Activated T-cell treated with anti-CD3 and anti-CD28 coated beads, Interleukin-2, amount 50 U/mL, for 24 hours (primary cell): ENCODE data around the gene PLXDC2.

Experiments used
- DNase-seq: peaks from one replicate; pipeline ENCODE4 v3.0.0-alpha.2; 2020
- H3K27ac Mint-ChIP-seq: 2 replicates; pipeline ENCODE4 v1.8.0; 2020; ENCODE audit warnings: mild to moderate bottlenecking, mixed read lengths
- H3K27me3 Mint-ChIP-seq: 2 replicates; pipeline ENCODE4 v1.8.0; 2020; ENCODE audit warnings: mixed read lengths
- H3K36me3 Mint-ChIP-seq: 2 replicates; pipeline ENCODE4 v1.8.0; 2020; ENCODE audit warnings: low read depth, mixed read lengths
- H3K4me1 Mint-ChIP-seq: 2 replicates; pipeline ENCODE4 v1.8.0; 2020; ENCODE audit warnings: low read depth, mixed read lengths
- H3K4me3 Mint-ChIP-seq: 2 replicates; pipeline ENCODE4 v1.8.0; 2020; ENCODE audit warnings: mild to moderate bottlenecking, moderate library complexity, mixed read lengths
- H3K9me3 Mint-ChIP-seq: 2 replicates; pipeline ENCODE4 v1.8.0; 2020; ENCODE audit warnings: mixed read lengths

Gene PLXDC2

DNA sequence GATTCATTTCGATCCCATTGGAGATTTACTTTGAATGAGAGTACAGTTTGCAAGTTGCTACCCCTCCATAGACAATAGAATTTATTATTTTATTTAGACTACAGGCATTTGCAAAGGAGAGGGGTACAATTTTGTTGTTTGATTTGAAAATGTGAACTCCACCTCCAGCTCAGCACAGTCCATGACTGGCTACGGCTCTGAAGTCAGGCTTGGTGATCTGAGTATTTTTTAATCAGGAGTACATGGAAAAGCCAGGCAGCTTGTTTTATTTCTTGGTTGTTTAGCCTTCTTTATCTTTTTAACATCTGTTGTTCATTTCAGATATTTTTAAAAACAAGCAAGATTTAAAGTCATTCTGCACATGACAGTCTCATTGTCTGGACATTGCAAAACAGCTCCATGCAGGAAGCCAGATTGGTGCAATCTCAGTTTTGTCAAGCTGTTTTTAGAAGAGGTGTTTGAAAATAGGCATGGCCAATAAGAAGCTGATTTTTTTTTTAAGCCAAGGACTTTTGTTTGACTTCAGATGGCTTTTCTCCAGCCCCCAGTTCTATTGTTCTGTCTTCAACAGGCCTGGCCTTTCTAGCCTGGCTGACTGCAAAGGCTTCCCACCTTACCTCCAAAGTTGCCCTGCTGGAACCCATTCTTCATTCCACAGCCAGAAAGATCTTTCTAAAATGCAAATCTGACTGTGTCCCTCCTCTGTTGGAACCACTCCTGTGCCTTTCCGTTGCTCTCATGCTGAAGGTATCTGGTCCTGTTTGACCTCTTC is 12.2 kb downstream of the PLXDC2 start:
- DNase-seq, result no peak
- Mint-ChIP-seq H3K27me3 (no peaks in the 10 kb centered on the region), H3K9me3 (peaks cover 7% of the 10 kb centered on the region), H3K27ac (no peak overlapping the region), H3K4me3 (no peak overlapping the region), H3K4me1 (no peaks in the 10 kb centered on the region), H3K36me3 (no peaks in the 10 kb centered on the region)

DNA sequence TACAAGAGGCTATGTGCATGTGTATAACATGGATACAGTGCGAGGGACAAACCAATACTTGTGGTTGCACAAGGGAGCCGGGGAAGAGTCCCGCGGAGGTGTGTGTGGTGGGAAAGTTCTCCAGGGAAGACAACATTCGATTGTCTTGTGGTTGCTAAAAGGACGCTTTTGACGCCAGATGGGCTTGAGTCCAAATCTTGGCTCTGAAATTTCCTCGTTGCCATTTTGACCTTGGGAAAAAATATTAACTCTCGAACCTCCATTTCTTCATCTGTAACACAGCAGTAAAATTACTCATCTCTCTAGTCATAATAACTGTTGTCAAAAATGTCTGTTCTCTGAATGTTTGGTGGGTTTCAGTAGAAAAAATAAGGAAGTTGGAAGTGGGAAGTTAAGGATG is 16.5 kb downstream of the PLXDC2 start:
- Mint-ChIP-seq H3K9me3 (peaks cover 7% of the 10 kb centered on the region), H3K4me1 (no peaks in the 10 kb centered on the region), H3K4me3 (no peak overlapping the region), H3K27ac (no peak overlapping the region), H3K27me3 (no peaks in the 10 kb centered on the region), H3K36me3 (no peaks in the 10 kb centered on the region)
- DNase-seq, result no peak

DNA sequence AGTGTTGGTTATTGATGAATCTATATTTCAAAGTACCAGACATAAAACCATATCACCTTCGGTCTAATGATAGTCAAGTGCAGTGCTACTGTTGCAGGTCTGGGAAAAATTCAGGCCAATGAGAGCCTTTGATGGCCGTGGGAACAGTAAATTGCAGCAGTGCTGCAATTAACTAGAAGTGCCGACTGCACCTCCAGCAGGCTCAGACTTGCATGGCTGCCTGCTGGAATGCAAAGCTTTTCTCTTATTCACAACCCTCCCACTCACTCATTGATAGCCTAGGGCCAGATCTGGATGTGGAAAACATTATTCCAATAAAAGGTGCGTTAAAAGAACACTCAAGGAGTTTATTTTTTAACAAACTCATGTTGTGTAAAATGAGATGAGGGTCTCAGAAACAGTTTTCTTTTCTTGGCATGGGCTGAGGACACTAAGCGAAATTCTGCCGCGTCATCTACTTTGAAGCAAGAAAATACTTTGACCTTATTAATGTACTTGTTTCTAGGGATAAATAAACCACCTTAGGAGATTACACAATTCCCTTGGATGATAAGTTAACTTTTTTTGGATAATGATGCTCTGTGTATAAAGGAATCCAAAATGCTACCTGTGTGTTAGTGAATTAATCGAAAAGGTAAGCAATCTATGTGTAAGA is 17.1 kb downstream of the PLXDC2 start:
- Mint-ChIP-seq H3K36me3 (no peaks in the 10 kb centered on the region), H3K27me3 (no peaks in the 10 kb centered on the region), H3K4me1 (no peaks in the 10 kb centered on the region), H3K27ac (no peak overlapping the region), H3K4me3 (no peak overlapping the region), H3K9me3 (peaks cover 7% of the 10 kb centered on the region)
- no peak for DNase-seq

- Mint-ChIP-seq H3K4me1 (no peaks in the 10 kb centered on the region), H3K4me3 (no peak overlapping the region), H3K36me3 (no peaks in the 10 kb centered on the region), H3K9me3 (peaks cover 7% of the 10 kb centered on the region), H3K27ac (no peak overlapping the region), H3K27me3 (no peaks in the 10 kb centered on the region)
- DNase-seq, result no peak
Measured at GRCh38 chr10:19835952-19836351, 19.7 kb downstream of the PLXDC2 start.

- Mint-ChIP-seq H3K27ac (no peak overlapping the region), H3K4me1 (no peaks in the 10 kb centered on the region), H3K4me3 (no peak overlapping the region), H3K27me3 (no peaks in the 10 kb centered on the region), H3K9me3 (no peaks in the 10 kb centered on the region), H3K36me3 (no peaks in the 10 kb centered on the region)
- DNase-seq, result no peak
Measured at GRCh38 chr10:19839090-19839489, 22.9 kb downstream of the PLXDC2 start.

DNA sequence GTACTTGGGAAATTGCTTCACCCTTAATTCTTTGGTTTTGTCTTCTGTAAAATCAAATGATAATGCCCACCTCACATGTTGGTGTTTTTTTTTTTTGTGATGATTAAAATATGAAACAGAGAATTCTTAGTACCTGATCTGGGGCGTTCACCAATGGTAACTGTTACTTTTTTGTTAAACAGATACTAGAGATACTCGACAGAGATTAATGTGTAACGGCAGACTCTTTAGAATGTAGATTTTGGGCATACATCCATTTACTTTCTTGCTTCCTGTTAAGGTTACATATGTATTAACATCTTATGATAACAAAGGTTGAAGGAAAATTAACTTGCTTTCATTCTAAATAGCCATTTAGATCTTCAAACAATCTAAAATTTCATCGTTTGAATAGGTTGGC is 23.3 kb downstream of the PLXDC2 start:
- Mint-ChIP-seq H3K4me3 (no peak overlapping the region), H3K27me3 (no peaks in the 10 kb centered on the region), H3K4me1 (no peaks in the 10 kb centered on the region), H3K9me3 (no peaks in the 10 kb centered on the region), H3K36me3 (no peaks in the 10 kb centered on the region), H3K27ac (no peak overlapping the region)
- no peak for DNase-seq

- Mint-ChIP-seq H3K4me3 (no peak overlapping the region), H3K9me3 (no peaks in the 10 kb centered on the region), H3K36me3 (no peaks in the 10 kb centered on the region), H3K27ac (no peak overlapping the region), H3K4me1 (no peaks in the 10 kb centered on the region), H3K27me3 (no peaks in the 10 kb centered on the region)
- no peak for DNase-seq
Measured at GRCh38 chr10:19840776-19841175, 24.5 kb downstream of the PLXDC2 start.

DNA sequence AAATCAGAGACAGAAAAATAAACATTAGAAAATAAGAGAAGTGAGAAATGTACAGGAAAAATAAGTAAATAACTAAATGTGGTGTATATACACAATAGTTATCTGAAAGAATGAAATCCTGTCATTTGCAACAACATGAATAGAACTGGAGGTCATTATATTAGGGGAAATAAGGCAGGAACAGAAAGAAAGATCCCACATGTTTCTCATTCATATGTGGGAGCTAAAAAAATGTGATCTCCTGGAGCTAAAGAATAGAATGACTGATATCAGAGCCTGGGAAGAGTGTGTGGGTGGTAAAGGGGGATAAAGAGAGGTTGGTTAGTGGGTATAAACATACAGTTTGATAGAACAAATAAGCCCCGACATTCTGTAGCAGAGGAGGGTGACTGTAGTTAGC is 27.3 kb downstream of the PLXDC2 start:
- no peaks in the 10 kb centered on the region for H3K27me3 Mint-ChIP-seq
- H3K9me3 Mint-ChIP-seq, result no peaks in the 10 kb centered on the region
- no peaks in the 10 kb centered on the region for H3K4me1 Mint-ChIP-seq
- H3K36me3 Mint-ChIP-seq, result no peaks in the 10 kb centered on the region
- DNase-seq, result no peak
- no peak overlapping the region for H3K4me3 Mint-ChIP-seq
- H3K27ac Mint-ChIP-seq, result no peak overlapping the region

DNA sequence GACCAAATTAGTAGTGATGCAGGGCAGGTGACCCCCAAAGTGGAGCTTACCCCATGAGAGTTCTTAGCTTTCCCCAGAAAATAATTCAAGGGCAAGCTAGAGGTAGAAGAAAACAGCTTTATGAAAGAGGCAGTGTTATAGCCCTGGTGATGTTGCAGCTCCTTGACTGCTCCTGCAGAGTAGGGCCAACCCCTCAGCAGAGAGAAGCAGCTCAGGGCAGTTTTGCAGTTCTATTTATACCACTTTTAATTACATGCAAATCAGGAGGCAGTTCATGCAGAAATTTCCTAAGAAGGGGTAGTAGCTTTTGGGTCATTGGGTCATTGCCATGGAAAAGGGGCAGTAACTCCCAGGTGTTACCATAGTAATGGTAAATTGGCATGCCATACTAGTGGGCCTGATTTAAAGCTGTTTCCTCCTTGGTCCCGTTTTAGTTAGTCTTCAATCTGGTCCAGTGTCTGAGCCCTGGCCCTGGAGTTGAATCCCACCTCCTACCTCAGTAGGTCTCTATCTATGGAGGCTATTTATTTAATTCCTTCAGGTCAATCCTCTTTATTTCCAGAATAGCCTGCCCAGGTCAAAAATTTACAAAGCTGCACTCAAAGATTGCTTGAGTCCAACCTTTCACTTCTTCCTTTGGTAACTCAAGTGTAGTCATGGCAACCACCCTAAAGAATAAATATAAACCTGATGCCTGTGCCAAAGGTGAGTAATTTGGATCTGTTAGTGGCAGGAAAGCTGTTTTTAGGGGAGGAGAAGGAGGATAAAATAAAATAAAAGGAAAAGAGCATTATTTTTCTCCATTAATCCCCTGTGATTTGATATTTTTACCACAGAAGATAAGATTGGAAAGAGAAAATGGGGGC is 29.5 kb downstream of the PLXDC2 start:
- Mint-ChIP-seq H3K27me3 (no peaks in the 10 kb centered on the region), H3K27ac (no peak overlapping the region)

GRCh38 chr10:19847321-19847720 is 31.1 kb downstream of the PLXDC2 start:
- DNase-seq, result no peak
- Mint-ChIP-seq H3K27ac (no peak overlapping the region), H3K9me3 (no peaks in the 10 kb centered on the region), H3K36me3 (no peaks in the 10 kb centered on the region), H3K4me3 (no peak overlapping the region), H3K4me1 (no peaks in the 10 kb centered on the region), H3K27me3 (no peaks in the 10 kb centered on the region)

More for the DNA sequence above, 29.5 kb downstream of the PLXDC2 start:
- Mint-ChIP-seq H3K4me1 (no peaks in the 10 kb centered on the region), H3K4me3 (no peak overlapping the region), H3K36me3 (no peaks in the 10 kb centered on the region), H3K9me3 (no peaks in the 10 kb centered on the region)
- no peak for DNase-seq

- H3K9me3 Mint-ChIP-seq, result no peaks in the 10 kb centered on the region
- no peaks in the 10 kb centered on the region for H3K36me3 Mint-ChIP-seq
- H3K4me3 Mint-ChIP-seq, result no peak overlapping the region
- no peak overlapping the region for H3K27ac Mint-ChIP-seq
- H3K27me3 Mint-ChIP-seq, result no peaks in the 10 kb centered on the region
- H3K4me1 Mint-ChIP-seq, result no peaks in the 10 kb centered on the region
- no peak for DNase-seq
Measured at GRCh38 chr10:19848226-19848985, 32.2 kb downstream of the PLXDC2 start.

- peaks cover 4% of the 10 kb centered on the region for H3K9me3 Mint-ChIP-seq
- no peaks in the 10 kb centered on the region for H3K4me1 Mint-ChIP-seq
Measured at GRCh38 chr10:19853831-19854230, 37.6 kb downstream of the PLXDC2 start.

DNA sequence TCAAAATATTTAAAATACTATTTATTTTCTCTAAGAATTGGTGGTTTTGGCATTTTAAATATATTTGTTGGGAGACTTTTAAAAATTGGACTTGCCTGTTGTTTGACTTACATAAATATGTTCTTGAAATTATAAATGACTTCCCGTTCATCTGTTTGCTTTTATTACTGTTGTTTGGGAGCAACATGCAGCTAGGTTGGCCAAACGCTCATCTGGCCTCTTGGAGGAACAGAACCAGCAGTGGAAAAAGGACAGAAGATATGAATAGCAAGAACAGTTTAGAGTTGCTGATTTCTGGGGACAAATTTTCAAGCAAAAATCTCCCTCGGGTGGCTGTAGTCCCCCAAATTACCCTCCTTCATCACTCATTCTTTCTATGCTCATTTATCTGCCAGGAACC is 41.6 kb downstream of the PLXDC2 start:
- DNase-seq, result no peak
- Mint-ChIP-seq H3K9me3 (peaks cover 14% of the 10 kb centered on the region), H3K36me3 (no peaks in the 10 kb centered on the region)

More at GRCh38 chr10:19853831-19854230, 37.6 kb downstream of the PLXDC2 start:
- Mint-ChIP-seq H3K36me3 (no peaks in the 10 kb centered on the region), H3K27me3 (no peaks in the 10 kb centered on the region), H3K4me3 (no peak overlapping the region), H3K27ac (no peak overlapping the region)
- DNase-seq, result no peak

GRCh38 chr10:19860107-19860506 is 43.9 kb downstream of the PLXDC2 start:
- no peak for DNase-seq
- H3K36me3 Mint-ChIP-seq, result no peaks in the 10 kb centered on the region
- H3K27me3 Mint-ChIP-seq, result no peaks in the 10 kb centered on the region
- no peaks in the 10 kb centered on the region for H3K4me1 Mint-ChIP-seq
- peaks cover 14% of the 10 kb centered on the region for H3K9me3 Mint-ChIP-seq
- H3K27ac Mint-ChIP-seq, result no peak overlapping the region
- no peak overlapping the region for H3K4me3 Mint-ChIP-seq

More for the DNA sequence above, 41.6 kb downstream of the PLXDC2 start:
- Mint-ChIP-seq H3K4me1 (no peaks in the 10 kb centered on the region), H3K27me3 (no peaks in the 10 kb centered on the region), H3K27ac (no peak overlapping the region), H3K4me3 (no peak overlapping the region)
